Neural progenitor cell (in vitro differentiated cells): ENCODE data around the gene PRKCH. TPM values are rescaled to one million over a fixed set of nuclear protein-coding genes. Genes with fewer than 3 reads are reported as not detected.

Experiments used
- DNase-seq: peaks from one replicate; pipeline ENCODE4 v3.0.0-alpha.2; 2016; ENCODE audit warnings: low spot score
- H2AFZ ChIP-seq: fragments of 200-600 bp; sonication (generic); replicated peaks from 2 replicates; pipeline ENCODE4 v1.6.1; 2016; ENCODE audit warnings: antibody characterized with exemption
- H3F3A ChIP-seq: fragments of 200-600 bp; sonication (generic); 2 replicates; pipeline ENCODE4 v1.6.1; 2016; ENCODE audit warnings: antibody characterized with exemption, low read depth
- H3K27ac ChIP-seq: fragments of 200-600 bp; sonication (generic); 2 replicates; pipeline ENCODE4 v1.5.1; 2016; ENCODE audit warnings: mild to moderate bottlenecking
- H3K27me3 ChIP-seq: fragments of 200-600 bp; sonication (generic); 2 replicates; pipeline ENCODE4 v1.6.1; 2016; ENCODE audit warnings: mild to moderate bottlenecking, moderate library complexity
- H3K36me3 ChIP-seq: fragments of 200-600 bp; sonication (generic); 2 replicates; pipeline ENCODE4 v1.5.1; 2016
- H3K4me1 ChIP-seq: fragments of 200-600 bp; sonication (generic); 2 replicates; pipeline ENCODE4 v1.6.1; 2016; ENCODE audit warnings: mixed run types
- H3K4me2 ChIP-seq: fragments of 200-600 bp; sonication (generic); 2 replicates; pipeline ENCODE4 v1.6.1; 2016
- H3K4me3 ChIP-seq: fragments of 200-600 bp; sonication (generic); 2 replicates; pipeline ENCODE4 v1.5.1; 2016
- H3K79me2 ChIP-seq: fragments of 200-600 bp; sonication (generic); 2 replicates; pipeline ENCODE4 v1.6.1; 2016; ENCODE audit warnings: low read depth
- H3K9ac ChIP-seq: fragments of 200-600 bp; sonication (generic); 2 replicates; pipeline ENCODE4 v1.6.1; 2016
- H3K9me3 ChIP-seq: fragments of 200-600 bp; sonication (generic); 2 replicates; pipeline ENCODE4 v1.5.1; 2016; ENCODE audit warnings: low read depth
- H4K20me1 ChIP-seq: fragments of 200-600 bp; sonication (generic); 2 replicates; pipeline ENCODE4 v1.6.1; 2016; ENCODE audit warnings: low read depth
- H3K27ac Mint-ChIP-seq: 3 replicates; pipeline ENCODE4 v1.8.0; 2021; ENCODE audit warnings: mixed read lengths
- H3K27me3 Mint-ChIP-seq: 2 replicates; pipeline ENCODE4 v1.8.0; 2022; ENCODE audit warnings: low read depth, mild to moderate bottlenecking, inconsistent platforms, moderate library complexity, mixed read lengths; ENCODE audit not compliant: insufficient read depth
- H3K36me3 Mint-ChIP-seq: 3 replicates; pipeline ENCODE4 v1.8.0; 2021; ENCODE audit warnings: mixed read lengths
- H3K4me1 Mint-ChIP-seq: 3 replicates; pipeline ENCODE4 v1.8.0; 2021; ENCODE audit warnings: mixed read lengths
- H3K4me3 Mint-ChIP-seq: 3 replicates; pipeline ENCODE4 v1.8.0; 2021; ENCODE audit warnings: mild to moderate bottlenecking, moderate library complexity, mixed read lengths
- H3K9me3 Mint-ChIP-seq: 3 replicates; pipeline ENCODE4 v1.8.0; 2020; ENCODE audit warnings: mixed read lengths
- CTCF ChIP-seq: fragments of 200-600 bp; sonication (generic); IDR thresholded peaks from 2 replicates; pipeline ENCODE4 v1.5.1; 2017; ENCODE audit warnings: antibody characterized with exemption, mild to moderate bottlenecking
- EZH2 ChIP-seq: fragments of 200-600 bp; sonication (generic); IDR thresholded peaks from 2 replicates; pipeline ENCODE4 v1.6.1; 2017; ENCODE audit warnings: antibody characterized with exemption, mild to moderate bottlenecking, moderate library complexity
- EZH2phosphoT487 ChIP-seq: fragments of 200-600 bp; sonication (generic); IDR thresholded peaks from 2 replicates; pipeline ENCODE4 v1.6.1; 2017; ENCODE audit warnings: antibody characterized with exemption
- total RNA-seq: library from RNA; depleted of rRNA; stranded (reverse); fragments of >200 nt; gene quantifications from 2 replicates; pipeline ENCODE4 v1.2.3, GENCODE V29; 2015; ENCODE audit warnings: low replicate concordance

Gene PRKCH
- total RNA-seq, 1 donor from 2014 or later, result 1.3 TPM

GRCh38 chr14:61358554-61359226 is 37.3 kb downstream of the PRKCH start:
- H3F3A ChIP-seq, result no peaks in the 10 kb centered on the region

GRCh38 chr14:61360796-61361525 is 39.6 kb downstream of the PRKCH start:
- Histone ChIP-seq H3K9ac (no peak overlapping the region), H3K9me3 (no peaks in the 10 kb centered on the region), H3K27me3 (no peaks in the 10 kb centered on the region), H2AFZ (no peak overlapping the region), H3K4me3 (no peak overlapping the region), H4K20me1 (no peaks in the 10 kb centered on the region), H3K27ac (no peak overlapping the region), H3K4me2 (no peak overlapping the region), H3K79me2 (no peaks in the 10 kb centered on the region), H3F3A (no peaks in the 10 kb centered on the region), H3K36me3 (no peaks in the 10 kb centered on the region), H3K4me1 (no peaks in the 10 kb centered on the region)
- no peak overlapping the region for H3K4me3 Mint-ChIP-seq
- H3K27ac Mint-ChIP-seq, result no peak overlapping the region
- TF ChIP-seq EZH2phosphoT487, result no peak
- no peak for TF ChIP-seq CTCF
- DNase-seq, result no peak
- peaks cover under 1% of the 10 kb centered on the region for H3K4me1 Mint-ChIP-seq
- no peaks in the 10 kb centered on the region for H3K27me3 Mint-ChIP-seq
- no peaks in the 10 kb centered on the region for H3K9me3 Mint-ChIP-seq
- no peaks in the 10 kb centered on the region for H3K36me3 Mint-ChIP-seq

More at GRCh38 chr14:61358554-61359226, 37.3 kb downstream of the PRKCH start:
- no peak overlapping the region for H3K4me2 ChIP-seq
- no peaks in the 10 kb centered on the region for H3K4me1 ChIP-seq
- peaks cover 3% of the 10 kb centered on the region for H3K4me1 Mint-ChIP-seq
- no peaks in the 10 kb centered on the region for H3K79me2 ChIP-seq
- no peak for DNase-seq
- H3K9me3 ChIP-seq, result no peaks in the 10 kb centered on the region
- H2AFZ ChIP-seq, result no peak overlapping the region
- no peak overlapping the region for H3K4me3 ChIP-seq
- H3K27me3 ChIP-seq, result no peaks in the 10 kb centered on the region
- H3K27ac Mint-ChIP-seq, result no peak overlapping the region
- H3K9ac ChIP-seq, result no peak overlapping the region
- H3K27ac ChIP-seq, result no peak overlapping the region
- H3K36me3 Mint-ChIP-seq, result no peaks in the 10 kb centered on the region
- H3K36me3 ChIP-seq, result no peaks in the 10 kb centered on the region
- H4K20me1 ChIP-seq, result no peaks in the 10 kb centered on the region
- H3K4me3 Mint-ChIP-seq, result no peak overlapping the region
- no peaks in the 10 kb centered on the region for H3K27me3 Mint-ChIP-seq
- H3K9me3 Mint-ChIP-seq, result no peaks in the 10 kb centered on the region
- no peak for TF ChIP-seq EZH2
- no peak for TF ChIP-seq CTCF
- no peak for TF ChIP-seq EZH2phosphoT487

GRCh38 chr14:61362072-61362750 is 40.8 kb downstream of the PRKCH start:
- no peak for DNase-seq
- H3K27ac Mint-ChIP-seq, result no peak overlapping the region
- no peaks in the 10 kb centered on the region for H3K27me3 ChIP-seq
- H3F3A ChIP-seq, result no peaks in the 10 kb centered on the region
- no peaks in the 10 kb centered on the region for H3K27me3 Mint-ChIP-seq
- no peak overlapping the region for H3K4me2 ChIP-seq
- H3K27ac ChIP-seq, result no peak overlapping the region
- H3K4me1 ChIP-seq, result no peaks in the 10 kb centered on the region
- H3K4me3 Mint-ChIP-seq, result no peak overlapping the region
- H3K4me1 Mint-ChIP-seq, result no peaks in the 10 kb centered on the region
- no peaks in the 10 kb centered on the region for H3K36me3 ChIP-seq
- no peaks in the 10 kb centered on the region for H3K9me3 Mint-ChIP-seq
- no peak overlapping the region for H3K9ac ChIP-seq
- H2AFZ ChIP-seq, result no peak overlapping the region
- no peaks in the 10 kb centered on the region for H4K20me1 ChIP-seq
- no peak overlapping the region for H3K4me3 ChIP-seq
- no peaks in the 10 kb centered on the region for H3K36me3 Mint-ChIP-seq
- no peaks in the 10 kb centered on the region for H3K79me2 ChIP-seq
- TF ChIP-seq CTCF, result no peak
- TF ChIP-seq EZH2, result no peak
- TF ChIP-seq EZH2phosphoT487, result no peak
- no peaks in the 10 kb centered on the region for H3K9me3 ChIP-seq
